ENCODE measurements around the gene ERN1. TPM values are rescaled to one million over a fixed set of nuclear protein-coding genes. Genes with fewer than 3 reads are reported as not detected.

Gene ERN1
- total and polyA plus RNA-seq, 2 of the 13 experiments (the other 11 are each of a cell fraction or from before 2014, with no cell fraction given): 6.0 to 12.7 TPM

DNA sequence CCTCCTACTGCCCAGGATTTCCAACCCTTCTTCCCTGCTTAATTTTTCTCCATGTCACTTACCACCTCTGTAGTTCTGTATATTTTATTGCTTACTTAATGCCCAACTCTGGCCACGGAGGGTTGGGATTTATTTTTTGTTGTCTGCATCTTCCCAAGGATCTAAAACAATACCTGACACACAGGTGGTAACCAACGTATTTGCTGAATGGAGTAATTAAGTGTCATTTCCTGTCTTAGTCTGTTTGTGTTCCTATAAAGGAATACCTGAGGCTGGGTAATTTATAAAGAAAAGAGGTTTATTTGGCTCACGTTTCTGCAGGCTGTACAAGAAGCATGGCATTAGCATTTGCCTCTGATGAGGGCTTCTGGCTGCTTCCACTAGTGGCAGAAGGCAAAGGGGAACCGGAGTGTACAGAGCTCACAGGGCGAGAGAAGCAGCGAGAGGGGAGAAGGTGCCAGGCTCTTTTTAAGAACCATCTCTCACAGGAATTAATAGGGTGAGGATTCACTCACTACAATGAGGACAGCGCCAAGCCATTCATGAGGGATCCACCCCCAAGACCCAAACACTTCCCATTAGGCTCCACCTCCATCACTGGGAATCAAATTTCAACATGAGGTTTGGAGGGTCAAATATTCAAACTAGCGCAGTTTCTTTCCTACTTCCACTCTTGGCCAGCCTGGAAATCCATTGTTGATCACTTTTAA, 44.8 kb downstream of the ERN1 start:
- TF ChIP-seq RCOR2 (CRISPR knock-in tag; IDR thresholded peaks at IDR 0.05): 0 out of 2 replicates have a peak, but pooled peaks have one; percentile 3
- TF ChIP-seq ZNF589 (CRISPR knock-in tag; conservative IDR thresholded peaks at IDR 0.05): no peak
- no peak for TF ChIP-seq HNF4G (IDR thresholded peaks at IDR 0.05; ENCODE audit: borderline replicate concordance, low read depth, low read length)
- TF ChIP-seq HNF4G (CRISPR knock-in tag; IDR thresholded peaks at IDR 0.05; ENCODE audit: borderline replicate concordance, low read depth): no peak
- TF ChIP-seq GLI4 (CRISPR knock-in tag; IDR thresholded peaks at IDR 0.05; ENCODE audit: borderline replicate concordance): peak; percentile 62; the same call in 1 of the 2 replicates
- 0 out of 2 replicates have a peak, but pooled peaks have one; percentile 73 for TF ChIP-seq TIGD3 (CRISPR knock-in tag; IDR thresholded peaks at IDR 0.05; ENCODE audit: borderline replicate concordance)
- TF ChIP-seq PHF21A (CRISPR knock-in tag; IDR thresholded peaks at IDR 0.05): peak; percentile 45; the same call in 1 of the 2 replicates
- peak; percentile 2; the same call in 1 of the 2 replicates for TF ChIP-seq ZFX (CRISPR knock-in tag; IDR thresholded peaks at IDR 0.05; ENCODE audit: low read depth)
- 0 out of 2 replicates have a peak, but pooled peaks have one; percentile 8 for TF ChIP-seq JUNB (CRISPR knock-in tag; IDR thresholded peaks at IDR 0.05; ENCODE audit: borderline replicate concordance)
- peak; percentile 66; the same call in 1 of the 2 replicates for TF ChIP-seq ZNF784 (CRISPR knock-in tag; IDR thresholded peaks at IDR 0.05; ENCODE audit: borderline replicate concordance)
- WGBS (ENCODE audit: low lambda C conversion rate): 93% methylated on average over 8 of the region's 8 CpGs
- Histone ChIP-seq H3K4me2 (ENCODE audit: low read depth, low read length) (peak overlapping the region; percentile 80; the same call in 1 of the 2 replicates), H4K20me1 (ENCODE audit: insufficient read depth, low read length) (no peaks in the 10 kb centered on the region), H3K27ac (ENCODE audit: extremely low read length, insufficient read depth, low read length) (peak overlapping the region; percentile 84), H2AFZ (ENCODE audit: low read length) (no peak overlapping the region), H3K4me3 (replicated peaks in 1 of 3; ENCODE audit: insufficient read depth in 1 of 3, low read depth in 2 of 3, low read length in 3 of 3) (peak overlapping the region in 1 of 3 experiments; percentile 25; a peak in 1 of 6 replicates), H3K4me1 (ENCODE audit: insufficient read depth, low read length) (peaks cover 77% of the 10 kb centered on the region), H3K27me3 (ENCODE audit: control insufficient read depth in 1 of 2, insufficient read depth in 2 of 2, low read length in 2 of 2) (no peaks in the 10 kb centered on the region), H3K36me3 (replicated peaks in 1 of 2; ENCODE audit: control insufficient read depth in 1 of 2, insufficient read depth in 2 of 2, low read length in 2 of 2) (no peaks in the 10 kb centered on the region; a peak in 1 of 5 replicates), H3K9ac (ENCODE audit: insufficient read depth, low read depth, low read length) (no peak overlapping the region), H3K79me2 (ENCODE audit: insufficient read depth, low read length) (peaks cover 4% of the 10 kb centered on the region), H3K9me3 (ENCODE audit: low read length) (no peaks in the 10 kb centered on the region)
- in situ Hi-C loops (cut with HindIII; ENCODE audit: extremely low pct_ligation_motif_present, low pct_unique_long_range_greater_than_20kb): no loop called here
- intact Hi-C loops (cut with micrococcal nuclease; ENCODE audit: unreplicated experiment): no loop called here
- CTCF ChIA-PET (ENCODE audit: low intra/inter-chr PET ratio, low total read pairs): no interaction called here
- POLR2A ChIA-PET: interaction anchor here (0.9 to 3.8 kb wide), 12 partner anchors 8 to 128 kb away, joined by 3 to 48 read pairs (median 6); partner anchors contain the start of gene ERN1
- no peak for DNase-seq (ENCODE audit: low spot score)
- no TSS peak for BruUV-seq (replicated peaks)
- ATAC-seq: no peak
- FAIRE-seq: no peak

All from HepG2 (cell line).